Suprapubic skin (tissue), 4 donors: ENCODE results near the gene KCND2. TPM values are rescaled to one million over a fixed set of nuclear protein-coding genes. Genes with fewer than 3 reads are reported as not detected.
"Not testable (repeated sequence)": the region's sequence is repeated elsewhere in the genome, so short reads cannot be mapped to it uniquely, and the experiment has no call there.

Experiments
- DNase-seq, 2 donors: peaks; one replicate each; pipeline ENCODE4 v3.0.0-alpha.2; 2019; ENCODE audit warnings: low spot score in 2 of 2
- H3K27ac ChIP-seq: fragments of 200-600 bp; sonication (generic); one replicate; pipeline ENCODE4 v1.5.1; 2019
- H3K27me3 ChIP-seq: fragments of 200-600 bp; sonication (generic); one replicate; pipeline ENCODE4 v1.5.1; 2019
- H3K36me3 ChIP-seq: fragments of 200-600 bp; sonication (generic); one replicate; pipeline ENCODE4 v1.5.1; 2019
- H3K4me1 ChIP-seq: fragments of 200-600 bp; sonication (generic); one replicate; pipeline ENCODE4 v1.5.1; 2019
- H3K4me3 ChIP-seq: fragments of 200-600 bp; sonication (generic); one replicate; pipeline ENCODE4 v1.5.1; 2019; ENCODE audit warnings: mild to moderate bottlenecking
- H3K9me3 ChIP-seq: fragments of 200-600 bp; sonication (generic); one replicate; pipeline ENCODE4 v1.5.1; 2019
- CTCF ChIP-seq, 2 donors: fragments of 200-600 bp in 1 of 2; fragments of 450-650 bp in 1 of 2; sonication (generic) in 1 of 2; IDR thresholded peaks; one replicate each; pipeline ENCODE4 v1.5.1; 2016 to 2019; ENCODE audit warnings: antibody characterized with exemption in 2 of 2, mild to moderate bottlenecking in 1 of 2, moderate library complexity in 1 of 2
- EP300 ChIP-seq: sonication (generic); formaldehyde crosslinking; IDR thresholded peaks from one replicate; pipeline ENCODE4 v1.6.1; 2017; ENCODE audit warnings: antibody characterized with exemption
- POLR2A ChIP-seq, 2 donors: fragments of 450-650 bp; IDR thresholded peaks; one replicate each; pipeline ENCODE4 v1.6.1; 2017; ENCODE audit warnings: antibody characterized with exemption in 2 of 2, mild to moderate bottlenecking in 2 of 2, moderate library complexity in 2 of 2
- POLR2AphosphoS5 ChIP-seq, 3 donors: sonication (generic); formaldehyde crosslinking; IDR thresholded peaks; one replicate each; pipeline ENCODE4 v1.6.1; 2017; ENCODE audit warnings: antibody characterized with exemption in 3 of 3
- WGBS: methylation state at CpG from one replicate; pipeline ENCODE4 v1.1.5; 2018; 5-methylcytosine and 5-hydroxymethylcytosine counted together
- total RNA-seq, 4 donors: library from RNA; depleted of rRNA; stranded (reverse); fragments of >200 nt; gene quantifications; one replicate each; pipeline ENCODE4 v1.1.0, GENCODE V29; 2016

KCND2 gene
- total RNA-seq, 4 donors from 2014 or later, result 0.16 TPM; not detected in 3

- Histone ChIP-seq H3K27ac (no peak overlapping the region), H3K27me3 (no peaks in the 10 kb centered on the region), H3K9me3 (no peaks in the 10 kb centered on the region), H3K36me3 (no peaks in the 10 kb centered on the region), H3K4me3 (no peak overlapping the region), H3K4me1 (no peaks in the 10 kb centered on the region)
- no peak for DNase-seq
- TF ChIP-seq CTCF (IDR thresholded peaks at IDR 0.05) (no peak), EP300 (no peak), POLR2A (IDR thresholded peaks at IDR 0.05) (no peak), POLR2AphosphoS5 (IDR thresholded peaks at IDR 0.05) (no peak)
- WGBS, result 64% methylated on average over 1 of the region's 1 CpG
Measured at GRCh38 chr7:120550494-120551048, 277.6 kb downstream of the KCND2 start.

GRCh38 chr7:120553491-120553890 is 280.5 kb downstream of the KCND2 start:
- no peaks in the 10 kb centered on the region for H3K4me1 ChIP-seq
- 44% methylated on average over 1 of the region's 1 CpG for WGBS
- H3K27ac ChIP-seq, result no peak overlapping the region
- TF ChIP-seq POLR2AphosphoS5 (IDR thresholded peaks at IDR 0.05) (no peak), POLR2A (IDR thresholded peaks at IDR 0.05) (no peak), CTCF (IDR thresholded peaks at IDR 0.05) (no peak), EP300 (no peak)
- DNase-seq, result no peak
- H3K27me3 ChIP-seq, result no peaks in the 10 kb centered on the region
- no peaks in the 10 kb centered on the region for H3K9me3 ChIP-seq
- no peak overlapping the region for H3K4me3 ChIP-seq
- H3K36me3 ChIP-seq, result no peaks in the 10 kb centered on the region

- H3K9me3 ChIP-seq, result no peaks in the 10 kb centered on the region
- no peaks in the 10 kb centered on the region for H3K4me1 ChIP-seq
- no peaks in the 10 kb centered on the region for H3K27me3 ChIP-seq
- H3K36me3 ChIP-seq, result no peaks in the 10 kb centered on the region
- no peak overlapping the region for H3K27ac ChIP-seq
- no peak for DNase-seq
- no peak overlapping the region for H3K4me3 ChIP-seq
- TF ChIP-seq POLR2A (IDR thresholded peaks at IDR 0.05), result no peak
- TF ChIP-seq CTCF (IDR thresholded peaks at IDR 0.05), result peak in 1 of 2 donors; percentile 41
Measured at GRCh38 chr7:120554960-120555571, 282.1 kb downstream of the KCND2 start.

GRCh38 chr7:120564145-120564544 is 291.2 kb downstream of the KCND2 start:
- no peak for DNase-seq
- Histone ChIP-seq H3K4me1 (no peaks in the 10 kb centered on the region), H3K27me3 (no peaks in the 10 kb centered on the region), H3K4me3 (no peak overlapping the region), H3K27ac (no peak overlapping the region), H3K36me3 (no peaks in the 10 kb centered on the region), H3K9me3 (no peaks in the 10 kb centered on the region)
- TF ChIP-seq POLR2AphosphoS5 (IDR thresholded peaks at IDR 0.05) (no peak), POLR2A (IDR thresholded peaks at IDR 0.05) (no peak), CTCF (IDR thresholded peaks at IDR 0.05) (no peak), EP300 (no peak)
- WGBS, result 72% methylated on average over 1 of the region's 1 CpG

- TF ChIP-seq POLR2AphosphoS5 (IDR thresholded peaks at IDR 0.05) (no peak), EP300 (no peak), CTCF (IDR thresholded peaks at IDR 0.05) (no peak), POLR2A (IDR thresholded peaks at IDR 0.05) (no peak)
- H3K36me3 ChIP-seq, result no peaks in the 10 kb centered on the region
- no peak overlapping the region for H3K27ac ChIP-seq
- H3K9me3 ChIP-seq, result no peaks in the 10 kb centered on the region
- H3K27me3 ChIP-seq, result no peaks in the 10 kb centered on the region
- DNase-seq, result no peak
- H3K4me1 ChIP-seq, result no peaks in the 10 kb centered on the region
- no peak overlapping the region for H3K4me3 ChIP-seq
Measured at GRCh38 chr7:120567204-120567603, 294.2 kb downstream of the KCND2 start.

GRCh38 chr7:120578657-120579056 is 305.7 kb downstream of the KCND2 start:
- H3K9me3 ChIP-seq, H3K4me3 ChIP-seq, H3K27me3 ChIP-seq, H3K27ac ChIP-seq, H3K36me3 ChIP-seq, DNase-seq, H3K4me1 ChIP-seq: not testable (repeated sequence)
- WGBS, result 90% methylated on average over 4 of the region's 4 CpGs
